HepG2 (cell line): ENCODE measurements around the gene PRDX2. TPM values are rescaled to one million over a fixed set of nuclear protein-coding genes. Genes with fewer than 3 reads are reported as not detected.

Experiments
- CSRNP1 ChIP-seq: sonication (generic); formaldehyde crosslinking; IDR thresholded peaks from 2 replicates; pipeline ENCODE4 v1.8.1; 2023; ENCODE audit warnings: mild to moderate bottlenecking, missing genetic modification reagents
- ETV6 ChIP-seq: sonication (generic); formaldehyde crosslinking; conservative IDR thresholded peaks from 2 replicates; pipeline ENCODE4 v1.4.0; 2020; ENCODE audit warnings: missing genetic modification reagents
- FOXA3 ChIP-seq: IDR thresholded peaks from 2 replicates; pipeline ENCODE4 v1.6.1; 2016; ENCODE audit warnings: missing genetic modification reagents, missing compliant biosample characterization
- GATAD2A ChIP-seq: IDR thresholded peaks from 2 replicates; pipeline ENCODE4 v1.6.1; 2016
- KLF6 ChIP-seq: IDR thresholded peaks from 2 replicates; pipeline ENCODE4 v1.8.0; 2016; ENCODE audit warnings: missing biosample characterization, missing genetic modification reagents
- MAFG ChIP-seq: sonication (generic); formaldehyde crosslinking; IDR thresholded peaks from 2 replicates; pipeline ENCODE4 v1.5.1; 2020; ENCODE audit warnings: mild to moderate bottlenecking, missing genetic modification reagents
- MIXL1 ChIP-seq: IDR thresholded peaks from 2 replicates; pipeline ENCODE4 v1.6.1; 2016
- NFKB2 ChIP-seq: sonication (generic); formaldehyde crosslinking; IDR thresholded peaks from 2 replicates; pipeline ENCODE4 v1.4.0; 2020; ENCODE audit warnings: missing genetic modification reagents, borderline replicate concordance
- NRL ChIP-seq: sonication (generic); formaldehyde crosslinking; IDR thresholded peaks from 2 replicates; pipeline ENCODE4 v1.5.0; 2020; ENCODE audit warnings: missing genetic modification reagents, mild to moderate bottlenecking, moderate library complexity, borderline replicate concordance
- RERE ChIP-seq: IDR thresholded peaks from 2 replicates; pipeline ENCODE4 v1.6.1; 2016; ENCODE audit warnings: low read depth, missing genetic modification reagents, missing compliant biosample characterization
- RFXAP ChIP-seq: sonication (generic); formaldehyde crosslinking; IDR thresholded peaks from 2 replicates; pipeline ENCODE4 v1.4.0; 2020; ENCODE audit warnings: missing genetic modification reagents, borderline replicate concordance
- RXRB ChIP-seq: IDR thresholded peaks from 2 replicates; pipeline ENCODE4 v1.6.1; 2016; ENCODE audit warnings: borderline replicate concordance, missing genetic modification reagents, missing compliant biosample characterization
- ZBTB38 ChIP-seq: sonication (generic); formaldehyde crosslinking; IDR thresholded peaks from 2 replicates; pipeline ENCODE4 v1.5.1; 2020; ENCODE audit warnings: mild to moderate bottlenecking, missing genetic modification reagents
- ZBTB7A ChIP-seq: sonication (generic); formaldehyde crosslinking; IDR thresholded peaks from 2 replicates; pipeline ENCODE4 v1.8.0; 2022; ENCODE audit warnings: mild to moderate bottlenecking, missing genetic modification reagents
- ZNF292 ChIP-seq: sonication (generic); formaldehyde crosslinking; IDR thresholded peaks from 2 replicates; pipeline ENCODE4 v1.8.1; 2022; ENCODE audit warnings: mild to moderate bottlenecking, low read depth, missing genetic modification reagents, borderline replicate concordance
- ZNF337 ChIP-seq: sonication (generic); formaldehyde crosslinking; IDR thresholded peaks from 2 replicates; pipeline ENCODE4 v1.5.1; 2020; ENCODE audit warnings: missing genetic modification reagents, low read depth, mild to moderate bottlenecking, borderline replicate concordance
- ZNF362 ChIP-seq: sonication (generic); formaldehyde crosslinking; IDR thresholded peaks from 2 replicates; pipeline ENCODE4 v1.4.0; 2020; ENCODE audit warnings: missing genetic modification reagents, mild to moderate bottlenecking, borderline replicate concordance
- ZNF446 ChIP-seq: sonication (generic); formaldehyde crosslinking; IDR thresholded peaks from 2 replicates; pipeline ENCODE4 v1.5.0; 2020; ENCODE audit warnings: mild to moderate bottlenecking, missing genetic modification reagents
- ZNF607 ChIP-seq: sonication (generic); formaldehyde crosslinking; IDR thresholded peaks from 2 replicates; pipeline ENCODE4 v1.5.1; 2020; ENCODE audit warnings: missing genetic modification reagents, mild to moderate bottlenecking, borderline replicate concordance
- ZNF710 ChIP-seq: sonication (generic); formaldehyde crosslinking; IDR thresholded peaks from 2 replicates; pipeline ENCODE4 v1.5.0; 2020; ENCODE audit warnings: mild to moderate bottlenecking, missing genetic modification reagents, borderline replicate concordance
- ZNF724P ChIP-seq: sonication (generic); formaldehyde crosslinking; IDR thresholded peaks from 2 replicates; pipeline ENCODE4 v1.8.0; 2022; ENCODE audit warnings: missing genetic modification reagents, borderline replicate concordance
- polyA plus RNA-seq, 8 experiments: library from polyadenylated mRNA; depleted of rRNA in 3 of 8; stranded (reverse) in 7 of 8; unstranded in 1 of 8; fragments of >200 nt; fragmentation: Illumina TruSeq in 4 of 8; extraction: Trizol in 4 of 8; gene quantifications; 2 replicates each; pipeline versions ENCODE4 v1.2.1 to v1.2.3, GENCODE V29; 2011 to 2016; ENCODE audit warnings: low read depth in 4 of 8, missing spikeins in 1 of 8, mixed read lengths in 1 of 8; ENCODE audit not compliant: insufficient read depth in 1 of 8
- total RNA-seq, 5 experiments: library from RNA; depleted of rRNA; stranded (reverse); fragments of >200 nt; fragmentation: Illumina TruSeq; extraction: Trizol; gene quantifications; 2 replicates each; pipeline ENCODE4 v1.2.3, GENCODE V29; 2016; ENCODE audit warnings: low read depth in 1 of 5

PRDX2 gene
- total and polyA plus RNA-seq, 2 of the 13 experiments (the other 11 are each of a cell fraction or from before 2014, with no cell fraction given): 218 to 381 TPM

GRCh38 chr19:12800923-12801465 lies 606 bp downstream of the PRDX2 start (continued):
- TF ChIP-seq MAFG (CRISPR knock-in tag): no peak
- TF ChIP-seq RXRB (CRISPR knock-in tag): peak; percentile 7; the same call in 1 of the 2 replicates
- no peak for TF ChIP-seq KLF6 (CRISPR knock-in tag)
- no peak for TF ChIP-seq ZNF446 (CRISPR knock-in tag)
- TF ChIP-seq CSRNP1: no peak
- no peak for TF ChIP-seq ZNF362 (CRISPR knock-in tag)
- no peak for TF ChIP-seq ZNF337
- TF ChIP-seq ZNF710 (CRISPR knock-in tag): no peak
- TF ChIP-seq ZNF724P (CRISPR knock-in tag): no peak
- no peak for TF ChIP-seq ETV6 (CRISPR knock-in tag)
- no peak for TF ChIP-seq MIXL1 (CRISPR knock-in tag)
- no peak for TF ChIP-seq NRL (CRISPR knock-in tag)
- TF ChIP-seq ZBTB38 (CRISPR knock-in tag): no peak
- TF ChIP-seq RERE: no peak
- no peak for TF ChIP-seq RFXAP (CRISPR knock-in tag)
- TF ChIP-seq GATAD2A (CRISPR knock-in tag): no peak
- TF ChIP-seq NFKB2 (CRISPR knock-in tag): no peak; the same call in 1 of the 2 replicates
- TF ChIP-seq ZNF292 (CRISPR knock-in tag): no peak
- peak; percentile 81; the same call in 1 of the 2 replicates for TF ChIP-seq ZBTB7A (CRISPR knock-in tag)
- TF ChIP-seq ZNF607: no peak
- no peak for TF ChIP-seq FOXA3 (CRISPR knock-in tag)
